OCI-LY7 (cell line): ENCODE results near the gene MT1E.

ENCODE experiments used
- CTCF ChIP-seq: fragments of 200-600 bp; sonication (generic); conservative IDR thresholded peaks from 2 replicates; pipeline ENCODE4 v1.5.1; 2014; ENCODE audit warnings: mild to moderate bottlenecking, antibody characterized with exemption, low read length, moderate library complexity, mixed read lengths
- EZH2phosphoT487 ChIP-seq: fragments of 200-600 bp; sonication (generic); IDR thresholded peaks from 2 replicates; pipeline ENCODE4 v1.6.1; 2018; ENCODE audit warnings: low read depth, borderline replicate concordance, mild to moderate bottlenecking, mixed run types, antibody characterized with exemption, low read length, moderate library complexity, mixed read lengths

DNA sequence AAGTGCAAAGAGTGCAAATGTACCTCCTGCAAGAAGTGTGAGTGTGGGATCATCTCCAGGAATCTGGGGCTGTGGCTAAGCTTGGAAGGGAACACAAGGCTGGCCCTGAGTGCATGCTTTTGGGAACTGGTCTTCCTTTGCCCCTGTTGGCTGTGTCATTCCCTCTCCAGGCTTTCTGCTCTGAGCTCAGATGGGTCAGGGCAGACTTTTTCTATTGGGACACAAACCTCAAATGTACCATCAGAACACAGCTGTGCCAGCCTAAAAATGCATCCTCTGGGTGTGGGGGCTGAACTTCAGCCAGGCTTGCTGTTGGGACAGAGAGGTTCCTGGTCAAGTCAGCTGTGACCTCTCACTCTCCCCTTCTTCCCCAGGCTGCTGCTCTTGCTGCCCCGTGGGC is 27.0 kb downstream of the MT1E start:
- TF ChIP-seq CTCF (no peak), EZH2phosphoT487 (no peak)
